GM19328 (cell line): ENCODE results near the gene DBNL.

ENCODE experiments used
- ATAC-seq: cut with Tn5 transposase; IDR thresholded peaks from one replicate; pipeline ENCODE4 v1.9.1; 2021; ENCODE audit warnings: mild to moderate bottlenecking, moderate library complexity; ENCODE audit not compliant: unreplicated experiment

Gene DBNL

DNA sequence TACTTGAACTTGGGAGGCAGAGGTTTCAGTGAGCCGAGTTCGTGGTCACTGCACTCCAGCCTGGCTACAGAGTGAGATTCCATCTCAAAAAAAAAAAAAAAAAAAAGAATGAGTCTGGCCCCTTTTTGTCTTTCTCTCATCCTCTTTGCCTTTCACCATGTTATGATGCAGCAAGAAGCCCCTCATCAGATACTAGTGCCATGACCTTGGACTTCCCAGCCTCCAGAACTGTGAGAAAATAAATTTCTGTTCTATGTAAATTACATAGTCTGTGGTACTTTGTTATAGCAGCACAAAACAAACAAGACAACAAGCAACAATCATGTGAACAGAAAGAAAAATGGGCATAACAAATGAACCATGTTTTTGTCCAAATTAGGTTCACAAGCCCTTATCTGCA, 2.3 kb upstream of the DBNL start:
- no peak for ATAC-seq

- no peak for ATAC-seq
Measured at GRCh38 chr7:44043902-44044301, 600 bp upstream of the DBNL start.

GRCh38 chr7:44045226-44046014, 918 bp downstream of the DBNL start:
- no peak for ATAC-seq

GRCh38 chr7:44046321-44047061, 2.0 kb downstream of the DBNL start:
- peak; percentile 48 for ATAC-seq

DNA sequence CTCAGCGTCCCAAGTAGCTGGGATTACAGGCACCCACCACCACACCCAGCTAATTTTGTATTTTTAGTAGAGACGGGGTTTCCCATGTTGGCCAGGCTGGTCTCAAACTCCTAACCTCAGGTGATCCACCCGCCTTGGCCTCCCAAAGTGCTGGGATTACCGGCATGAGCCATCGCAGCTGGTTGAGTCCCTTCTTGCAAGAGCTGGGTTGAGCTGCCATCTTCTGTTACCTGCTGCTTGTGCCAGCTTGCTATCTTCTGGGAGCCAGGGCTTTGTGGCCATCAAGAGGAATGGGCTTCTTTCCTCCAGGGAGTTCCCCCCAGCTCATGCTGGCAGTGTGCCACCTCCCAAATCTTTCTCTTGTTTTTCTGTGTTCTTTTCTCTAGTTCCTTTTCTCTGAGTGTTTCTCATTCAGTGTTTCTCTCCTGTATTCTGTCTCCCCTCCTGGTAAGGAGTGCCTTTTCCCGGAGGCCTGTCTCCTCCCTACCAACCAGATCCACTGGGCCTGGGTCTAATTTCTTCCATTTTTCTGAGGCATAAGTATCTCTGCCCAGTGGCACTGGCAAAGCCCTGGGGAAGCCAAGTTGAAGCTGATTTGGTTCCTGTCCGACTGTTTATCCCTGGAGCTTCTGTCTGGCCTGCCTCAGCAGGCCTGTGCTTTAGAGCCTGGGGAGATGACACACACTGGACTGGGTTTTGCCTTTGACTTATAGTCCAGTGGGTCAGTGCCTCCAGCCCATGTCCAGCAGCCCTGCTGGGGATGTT, 3.7 kb downstream of the DBNL start:
- no peak for ATAC-seq

GRCh38 chr7:44050121-44050914, 5.8 kb downstream of the DBNL start:
- ATAC-seq = no peak

DNA sequence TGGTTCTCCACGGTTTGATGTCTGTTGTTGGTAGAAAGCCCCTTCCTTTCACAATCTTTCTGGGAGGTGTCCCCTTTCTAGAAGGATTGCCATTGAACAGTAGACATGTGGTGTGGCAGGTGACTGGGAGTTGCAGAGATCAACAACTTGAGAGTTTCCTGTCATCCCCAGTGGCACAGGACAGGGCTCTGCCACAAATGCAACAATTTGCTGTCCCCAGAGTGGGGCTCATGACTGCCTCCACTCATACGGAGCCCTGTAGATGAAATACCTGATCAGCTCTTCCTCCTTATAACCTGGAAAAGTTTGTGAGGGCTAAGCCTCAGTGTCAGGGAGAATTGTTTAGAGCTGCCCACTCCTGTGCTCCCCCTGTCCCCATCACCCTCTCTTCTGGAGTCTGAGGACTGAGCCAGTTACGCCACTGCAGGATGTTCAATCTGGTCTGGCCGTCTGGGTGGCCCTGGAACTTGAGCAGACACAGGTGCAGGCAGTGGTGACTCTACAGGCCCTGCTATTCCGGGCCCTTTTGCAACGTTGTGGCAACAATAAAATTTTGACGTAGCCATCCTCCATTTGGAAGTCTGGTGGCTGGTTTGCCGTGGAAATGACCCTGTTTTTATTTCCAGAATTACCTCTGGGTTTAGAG, 6.5 kb downstream of the DBNL start:
- ATAC-seq = no peak

DNA sequence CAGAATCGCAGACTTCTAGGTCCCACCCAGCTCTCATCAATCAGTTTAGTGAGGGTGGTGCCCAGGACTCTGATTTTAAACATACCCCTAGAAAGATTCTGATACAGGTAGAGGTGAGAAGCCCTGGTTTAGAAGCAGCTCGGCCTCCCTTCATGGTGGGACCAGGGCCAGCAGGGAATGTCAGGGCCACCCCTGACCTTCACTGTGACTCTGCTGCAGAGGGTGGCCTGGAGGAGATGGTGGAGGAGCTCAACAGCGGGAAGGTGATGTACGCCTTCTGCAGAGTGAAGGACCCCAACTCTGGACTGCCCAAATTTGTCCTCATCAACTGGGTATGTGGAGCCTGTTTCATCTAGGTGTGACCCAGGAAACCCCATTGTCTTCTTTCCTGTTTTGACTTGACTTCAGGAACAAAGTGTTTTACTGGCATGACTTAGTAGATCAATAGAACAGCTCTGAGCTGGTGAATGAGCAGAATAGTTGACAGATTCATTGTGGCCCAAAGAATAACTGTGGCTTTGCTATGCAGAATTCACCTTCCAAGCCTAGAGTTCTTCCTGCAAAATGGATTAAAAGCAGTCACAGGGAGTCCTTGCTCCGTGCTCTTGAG, 7.2 kb downstream of the DBNL start:
- ATAC-seq = no peak

GRCh38 chr7:44052771-44053365, 8.4 kb downstream of the DBNL start:
- no peak for ATAC-seq

DNA sequence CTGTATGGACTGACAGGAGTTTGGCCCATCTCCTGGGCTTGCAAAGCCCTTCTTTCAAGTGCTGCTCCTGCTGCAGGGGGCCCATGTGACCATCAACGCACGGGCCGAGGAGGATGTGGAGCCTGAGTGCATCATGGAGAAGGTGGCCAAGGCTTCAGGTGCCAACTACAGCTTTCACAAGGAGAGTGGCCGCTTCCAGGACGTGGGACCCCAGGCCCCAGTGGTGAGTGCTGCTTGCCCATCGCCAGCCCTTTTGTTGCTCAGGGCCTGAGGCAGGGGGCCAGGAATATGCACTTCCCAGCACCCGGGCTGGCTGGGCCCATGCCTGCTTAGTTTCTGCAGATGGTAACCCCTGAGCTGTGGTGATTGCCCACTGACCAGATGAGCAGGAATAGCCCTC, 12.2 kb downstream of the DBNL start:
- ATAC-seq = no peak

GRCh38 chr7:44057181-44057848, 12.8 kb downstream of the DBNL start:
- ATAC-seq = no peak

DNA sequence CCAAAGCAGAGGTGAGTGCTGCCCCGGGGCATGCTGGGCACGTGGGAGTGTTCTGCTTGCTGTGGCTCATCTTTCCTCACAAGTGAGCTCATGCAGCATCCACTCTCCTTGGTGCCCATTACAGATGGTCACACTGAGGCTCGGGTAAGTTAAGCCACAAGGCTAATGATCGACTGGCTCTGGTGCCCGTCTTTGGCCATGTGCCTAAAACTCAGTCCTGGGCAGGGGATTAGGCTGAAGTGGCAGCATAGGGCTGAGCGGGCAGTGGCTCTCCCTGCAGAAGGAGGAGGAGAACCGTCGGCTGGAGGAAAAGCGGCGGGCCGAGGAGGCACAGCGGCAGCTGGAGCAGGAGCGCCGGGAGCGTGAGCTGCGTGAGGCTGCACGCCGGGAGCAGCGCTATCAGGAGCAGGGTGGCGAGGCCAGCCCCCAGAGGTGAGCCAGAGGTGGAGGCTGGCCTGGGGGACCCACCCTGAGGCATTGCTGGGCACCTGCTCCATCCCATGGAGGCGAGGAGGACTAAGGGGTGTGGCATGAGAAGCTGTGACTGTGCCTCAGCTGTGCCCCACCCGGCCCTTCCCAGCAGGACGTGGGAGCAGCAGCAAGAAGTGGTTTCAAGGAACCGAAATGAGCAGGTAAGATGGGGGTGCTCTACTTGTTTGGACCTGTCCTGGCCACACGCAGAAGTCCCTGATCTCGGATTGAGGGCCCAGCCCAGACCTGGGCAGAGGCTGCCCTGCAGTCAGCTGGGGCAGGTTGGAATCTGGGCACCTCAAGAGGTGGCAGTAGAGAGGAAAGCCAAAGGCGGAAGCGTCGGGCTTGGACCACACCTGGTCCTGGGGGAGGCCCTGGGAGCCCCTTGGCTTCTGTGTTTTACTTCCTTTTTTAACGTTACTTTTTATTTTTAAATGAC, 13.6 kb downstream of the DBNL start:
- ATAC-seq = no peak

DNA sequence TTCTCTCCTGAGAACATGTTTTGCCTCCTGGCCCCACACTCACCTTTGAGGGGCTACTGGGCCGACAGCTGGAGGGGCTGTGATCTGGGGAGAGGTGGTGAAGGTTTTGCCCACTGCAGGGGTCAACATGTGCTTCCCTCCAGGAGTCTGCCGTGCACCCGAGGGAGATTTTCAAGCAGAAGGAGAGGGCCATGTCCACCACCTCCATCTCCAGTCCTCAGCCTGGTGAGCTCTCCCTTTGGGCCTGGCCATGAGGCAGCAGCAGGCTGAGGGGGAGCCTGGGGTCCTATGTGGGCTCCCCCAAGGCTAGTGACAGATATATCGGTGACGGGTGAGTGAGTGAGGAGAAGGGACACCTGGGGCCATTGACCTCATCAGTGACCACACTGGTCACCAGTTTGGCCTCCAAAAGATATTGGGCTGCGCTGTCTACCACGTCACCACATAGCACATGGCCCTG, 14.3 kb downstream of the DBNL start:
- no peak for ATAC-seq

DNA sequence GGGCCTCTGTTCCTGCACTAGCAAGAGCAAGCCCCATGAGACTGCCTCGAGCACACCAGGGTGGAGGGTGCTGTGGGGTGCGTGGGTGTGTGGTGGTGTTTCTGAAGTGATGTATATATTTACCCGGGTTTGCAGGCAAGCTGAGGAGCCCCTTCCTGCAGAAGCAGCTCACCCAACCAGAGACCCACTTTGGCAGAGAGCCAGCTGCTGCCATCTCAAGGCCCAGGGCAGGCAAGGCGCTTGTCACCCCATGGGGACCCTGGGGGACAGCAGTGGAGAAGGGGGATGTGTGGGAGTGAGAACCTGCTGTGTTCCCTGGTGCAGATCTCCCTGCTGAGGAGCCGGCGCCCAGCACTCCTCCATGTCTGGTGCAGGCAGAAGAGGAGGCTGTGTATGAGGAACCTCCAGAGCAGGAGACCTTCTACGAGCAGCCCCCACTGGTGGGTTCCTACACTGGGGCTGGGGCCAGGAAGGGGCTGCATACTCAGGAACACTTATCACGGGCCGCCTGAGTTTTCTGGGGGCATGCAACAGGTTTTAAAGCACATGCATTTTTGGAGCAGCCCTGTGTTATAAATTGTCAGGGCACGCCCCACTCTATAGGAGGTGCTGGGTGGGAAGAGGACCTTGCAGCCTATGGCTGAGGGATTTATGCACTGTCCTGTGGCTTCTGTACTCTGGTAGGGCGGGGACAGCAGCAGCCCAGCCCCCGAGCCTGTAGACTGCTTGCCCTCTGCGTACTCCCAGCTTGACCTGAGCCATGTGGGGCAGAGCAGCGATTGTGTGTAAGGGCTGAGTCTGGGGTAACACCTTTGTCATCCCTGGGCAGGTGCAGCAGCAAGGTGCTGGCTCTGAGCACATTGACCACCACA, 15.0 kb downstream of the DBNL start:
- peak; percentile 57 for ATAC-seq

- no peak for ATAC-seq
Measured at GRCh38 chr7:44060091-44060947, 15.8 kb downstream of the DBNL start.
